Body of pancreas (tissue), 4 donors: ENCODE data around the gene ZGRF1.
"Not testable (repeated sequence)": the region's sequence is repeated elsewhere in the genome, so short reads cannot be mapped to it uniquely, and the experiment has no call there.

Experiments used
- POLR2A ChIP-seq, 3 donors: fragments of 450-650 bp; IDR thresholded peaks; one replicate each; pipeline ENCODE4 v1.6.1; 2016; ENCODE audit warnings: antibody characterized with exemption in 3 of 3, mild to moderate bottlenecking in 2 of 3
- TF ChIP-seq, protein P1 (sequence below), 7 experiments: fragments of 450-650 bp in 4 of 7; fragments of 200-600 bp in 3 of 7; sonication (generic) in 3 of 7; IDR thresholded peaks; one replicate each; pipeline ENCODE4 v1.5.1; 2016 to 2019; ENCODE audit warnings: antibody characterized with exemption in 7 of 7

- TF ChIP-seq, protein P1, sequence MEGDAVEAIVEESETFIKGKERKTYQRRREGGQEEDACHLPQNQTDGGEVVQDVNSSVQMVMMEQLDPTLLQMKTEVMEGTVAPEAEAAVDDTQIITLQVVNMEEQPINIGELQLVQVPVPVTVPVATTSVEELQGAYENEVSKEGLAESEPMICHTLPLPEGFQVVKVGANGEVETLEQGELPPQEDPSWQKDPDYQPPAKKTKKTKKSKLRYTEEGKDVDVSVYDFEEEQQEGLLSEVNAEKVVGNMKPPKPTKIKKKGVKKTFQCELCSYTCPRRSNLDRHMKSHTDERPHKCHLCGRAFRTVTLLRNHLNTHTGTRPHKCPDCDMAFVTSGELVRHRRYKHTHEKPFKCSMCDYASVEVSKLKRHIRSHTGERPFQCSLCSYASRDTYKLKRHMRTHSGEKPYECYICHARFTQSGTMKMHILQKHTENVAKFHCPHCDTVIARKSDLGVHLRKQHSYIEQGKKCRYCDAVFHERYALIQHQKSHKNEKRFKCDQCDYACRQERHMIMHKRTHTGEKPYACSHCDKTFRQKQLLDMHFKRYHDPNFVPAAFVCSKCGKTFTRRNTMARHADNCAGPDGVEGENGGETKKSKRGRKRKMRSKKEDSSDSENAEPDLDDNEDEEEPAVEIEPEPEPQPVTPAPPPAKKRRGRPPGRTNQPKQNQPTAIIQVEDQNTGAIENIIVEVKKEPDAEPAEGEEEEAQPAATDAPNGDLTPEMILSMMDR (IDR thresholded peaks at IDR 0.05), result not testable (repeated sequence)
- not testable (repeated sequence) for TF ChIP-seq POLR2A (IDR thresholded peaks at IDR 0.05)
Measured at GRCh38 chr4:112554271-112554670, 82.4 kb downstream of the ZGRF1 start.
